HG03432 (cell line): ENCODE results near the gene IL1RAPL1.
A peak's percentile ranks its signal among the peaks of the same experiment; 100 is the strongest.

Source experiments
- ATAC-seq: cut with Tn5 transposase; IDR thresholded peaks from one replicate; pipeline ENCODE4 v1.9.1; 2021; ENCODE audit warnings: mild to moderate bottlenecking, moderate library complexity; ENCODE audit not compliant: unreplicated experiment

The IL1RAPL1 gene

GRCh38 chrX:29693912-29694311, 1106.7 kb downstream of the IL1RAPL1 start:
- no peak for ATAC-seq

GRCh38 chrX:29699239-29699638, 1112.0 kb downstream of the IL1RAPL1 start:
- ATAC-seq, result no peak

- no peak for ATAC-seq
These were observed 1119.8 kb downstream of the IL1RAPL1 start for GRCh38 chrX:29707088-29707487.

DNA sequence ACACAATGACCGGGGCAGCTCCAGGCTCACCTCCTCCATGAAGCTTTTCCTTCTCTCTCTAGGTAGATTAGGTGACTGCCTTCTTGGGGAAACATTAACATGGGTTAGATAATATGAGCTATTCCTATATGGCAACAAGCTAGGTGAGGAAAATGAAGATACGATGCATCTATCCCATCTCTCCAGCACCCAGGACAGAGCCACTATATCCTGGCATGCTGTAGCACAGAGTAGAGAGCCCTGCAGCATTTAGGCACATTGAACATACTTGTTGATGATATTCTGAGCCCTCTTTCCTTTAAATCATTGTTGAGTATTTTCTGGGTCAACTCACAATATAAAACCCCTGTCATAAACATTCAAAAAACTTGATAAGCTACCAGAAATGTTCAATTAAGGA, 1133.9 kb downstream of the IL1RAPL1 start:
- ATAC-seq, result no peak

GRCh38 chrX:29724316-29724715, 1137.1 kb downstream of the IL1RAPL1 start:
- peak; percentile 63 for ATAC-seq

DNA sequence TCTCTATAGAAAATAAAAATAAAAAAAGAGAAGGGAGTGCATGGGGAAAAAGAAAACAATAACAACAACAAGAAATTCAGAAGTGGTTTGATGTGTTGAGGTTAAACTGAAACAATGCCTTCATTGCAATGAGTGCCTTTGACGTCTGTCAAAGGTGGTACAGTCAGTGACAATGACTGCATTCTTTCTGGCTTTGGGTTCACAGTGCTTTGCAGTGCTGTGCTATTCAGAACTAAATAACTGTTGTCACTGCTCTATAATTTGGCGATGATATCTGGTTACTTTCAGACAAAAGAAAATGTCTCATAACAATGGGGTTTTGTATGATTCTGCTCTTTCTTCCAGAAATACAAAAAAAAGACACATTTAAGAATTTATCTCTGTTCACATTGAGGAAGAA, 1139.6 kb downstream of the IL1RAPL1 start:
- no peak for ATAC-seq

GRCh38 chrX:29728639-29729038, 1141.4 kb downstream of the IL1RAPL1 start:
- ATAC-seq, result no peak

DNA sequence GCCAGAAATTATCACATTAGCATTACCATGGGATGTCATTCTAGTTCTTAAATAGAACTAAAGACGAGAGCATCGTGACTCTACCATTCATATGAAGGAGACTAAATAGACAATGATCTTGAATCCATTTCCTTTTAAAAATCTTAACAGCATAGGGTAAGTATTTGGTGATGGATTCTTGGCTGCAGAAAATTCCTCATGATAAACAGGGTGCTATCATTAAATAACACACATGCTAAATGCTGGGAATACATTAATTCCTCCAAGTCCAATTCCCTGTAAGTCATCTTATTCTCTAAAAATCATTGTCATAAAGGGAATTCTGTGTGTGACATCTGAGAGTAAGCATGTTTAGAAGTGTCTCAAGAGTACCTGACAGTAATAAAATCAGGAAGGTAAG, 1157.7 kb downstream of the IL1RAPL1 start:
- ATAC-seq, result no peak

GRCh38 chrX:29746326-29746725, 1159.1 kb downstream of the IL1RAPL1 start:
- no peak for ATAC-seq

DNA sequence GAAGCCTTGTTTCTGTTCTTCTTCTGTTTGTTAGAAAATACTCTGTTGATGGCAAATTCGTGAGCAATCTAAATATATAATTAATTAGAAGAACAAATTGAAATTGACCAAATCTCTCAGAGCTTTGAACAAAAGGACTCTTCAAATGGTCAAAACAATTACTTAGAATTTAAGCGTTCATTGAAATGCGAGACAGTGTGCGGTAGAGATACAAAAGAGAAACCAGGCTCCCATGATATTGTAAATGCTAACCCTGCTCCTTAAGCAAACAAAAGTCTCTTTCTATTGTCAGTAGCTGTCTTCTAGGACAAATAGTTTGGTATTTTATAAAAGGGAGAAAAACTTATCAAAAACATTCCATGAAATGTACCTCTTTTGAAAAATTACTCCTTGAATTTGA, 1174.8 kb downstream of the IL1RAPL1 start:
- ATAC-seq, result no peak

GRCh38 chrX:29775890-29776289, 1188.6 kb downstream of the IL1RAPL1 start:
- ATAC-seq, result no peak

DNA sequence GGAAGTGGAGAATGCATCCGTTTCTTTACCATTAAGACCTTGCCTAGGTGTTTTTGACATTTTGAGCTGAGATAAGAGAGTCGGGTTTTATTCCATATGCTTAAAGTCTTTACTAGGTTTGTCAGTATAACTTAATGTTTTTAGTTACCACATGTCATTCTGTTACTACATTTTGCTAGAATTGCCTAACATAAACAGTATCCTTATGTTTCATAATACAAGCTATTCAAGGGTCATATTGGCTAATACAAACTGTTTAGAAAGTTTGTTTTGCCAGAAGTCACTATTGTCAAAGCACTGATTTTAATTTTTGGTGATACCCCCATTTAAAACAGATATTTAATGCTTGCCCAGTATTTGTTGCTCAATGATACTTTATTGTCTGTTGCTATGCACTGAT, 1200.4 kb downstream of the IL1RAPL1 start:
- ATAC-seq, result no peak

GRCh38 chrX:29788991-29789699, 1201.9 kb downstream of the IL1RAPL1 start:
- ATAC-seq, result no peak

DNA sequence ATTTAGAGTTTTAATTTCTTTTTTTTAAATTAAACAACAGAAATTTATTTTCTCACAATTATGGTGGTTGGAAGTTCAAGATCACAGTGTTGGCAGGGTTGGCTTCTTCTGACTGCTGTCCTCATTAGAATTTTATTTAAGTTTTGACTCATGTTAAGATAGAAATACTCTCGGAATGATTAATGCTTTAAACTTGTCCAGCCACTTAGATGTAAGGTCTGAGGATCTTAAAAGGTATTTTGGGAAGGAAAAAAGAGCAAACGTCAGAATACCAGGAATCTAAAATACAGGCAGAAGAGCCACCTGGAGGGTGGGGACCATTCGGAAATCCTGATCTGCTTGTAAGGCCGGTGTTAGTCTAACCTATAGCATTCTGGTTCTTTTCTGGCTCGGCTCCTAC, 1205.1 kb downstream of the IL1RAPL1 start:
- ATAC-seq, result no peak

GRCh38 chrX:29797156-29797555, 1209.9 kb downstream of the IL1RAPL1 start:
- ATAC-seq, result no peak

DNA sequence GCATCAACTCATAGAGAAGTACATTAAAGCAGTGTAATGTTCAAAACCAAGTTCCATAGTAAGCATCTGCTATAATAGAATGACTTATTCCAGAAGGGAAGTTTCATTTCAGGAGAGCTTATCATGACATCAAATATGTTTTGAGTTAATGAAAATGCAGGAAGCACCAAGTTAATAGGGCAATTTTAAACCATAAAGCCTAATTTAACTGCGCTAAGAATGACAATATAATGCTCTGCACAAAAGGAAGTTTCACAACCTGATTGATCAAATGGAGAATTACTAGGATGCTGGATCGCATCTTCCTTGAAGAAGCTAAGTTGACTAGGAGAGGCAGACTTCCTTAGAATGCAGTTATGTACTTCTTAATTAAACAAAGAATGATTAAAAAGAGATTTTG, 1211.2 kb downstream of the IL1RAPL1 start:
- ATAC-seq, result no peak

GRCh38 chrX:29813174-29813573, 1225.9 kb downstream of the IL1RAPL1 start:
- ATAC-seq, result no peak

DNA sequence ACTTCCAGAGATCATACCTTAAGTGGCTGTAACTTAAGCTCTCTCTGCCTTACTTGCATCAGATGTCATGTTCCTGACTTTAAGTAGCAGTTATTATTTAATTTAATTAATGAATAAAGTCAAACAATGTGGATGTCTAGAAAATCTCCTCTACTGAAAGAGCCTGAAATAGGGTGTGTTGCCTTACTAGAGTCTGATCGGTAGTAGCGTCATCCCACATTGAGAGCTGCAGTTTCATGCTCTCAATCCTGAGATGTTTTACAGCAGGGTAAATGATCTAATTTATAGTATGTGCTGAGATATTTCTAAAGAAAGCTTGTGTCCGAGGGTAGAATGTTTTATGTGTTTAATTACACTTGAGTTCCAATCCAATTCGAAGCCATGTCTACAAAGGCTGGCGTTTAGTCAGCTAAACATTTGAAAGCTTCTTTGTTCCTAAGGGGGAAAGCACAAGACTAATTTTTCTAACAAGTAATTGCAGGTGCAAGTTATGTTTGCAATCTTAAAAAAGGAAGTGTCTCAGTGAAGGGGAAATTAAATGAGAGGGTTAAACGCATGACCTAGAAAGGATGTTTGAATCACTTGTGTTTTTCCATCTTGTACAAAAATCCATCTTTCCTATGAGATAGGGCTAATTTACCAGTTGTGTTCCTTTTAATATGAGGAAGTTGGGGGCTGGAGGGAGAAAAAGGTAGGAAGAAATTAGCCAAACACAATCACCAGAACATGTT, 1237.1 kb downstream of the IL1RAPL1 start:
- no peak for ATAC-seq

DNA sequence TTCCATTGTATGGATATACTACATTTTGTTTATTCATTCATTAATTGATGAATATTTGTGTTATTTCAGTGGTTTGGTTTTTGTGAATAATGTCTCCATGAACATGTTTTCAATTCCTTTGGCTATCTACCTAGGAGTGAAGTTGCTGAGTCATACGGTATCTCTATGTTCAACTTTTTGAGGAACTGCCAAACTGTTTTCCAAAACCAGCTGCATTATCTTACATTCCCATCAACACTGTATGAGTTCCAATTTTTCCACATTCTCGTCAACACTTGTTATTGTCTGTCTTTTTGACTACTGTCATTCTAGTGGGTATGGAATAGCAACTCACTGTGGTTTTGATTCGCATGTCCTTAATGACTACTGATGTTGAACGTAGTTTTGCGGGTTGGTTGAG, 1239.5 kb downstream of the IL1RAPL1 start:
- ATAC-seq, result no peak

DNA sequence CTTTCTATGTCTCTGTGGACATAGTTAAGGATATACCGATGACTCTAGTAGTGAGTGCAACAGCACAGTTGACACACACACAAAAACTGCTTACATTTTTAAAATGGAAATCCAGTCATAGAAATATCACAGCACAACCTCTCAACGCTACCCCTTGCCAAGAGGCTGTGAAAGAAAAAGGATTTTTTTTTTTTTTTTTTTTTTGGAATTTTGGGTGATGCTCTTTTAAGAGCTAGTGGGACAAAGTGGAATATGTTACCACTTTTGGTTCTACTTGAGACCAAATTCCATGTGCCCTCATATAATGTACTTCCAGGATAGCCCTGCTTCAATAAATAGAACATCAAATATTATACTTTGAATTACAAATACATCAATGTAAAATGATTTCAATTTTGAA, 1247.1 kb downstream of the IL1RAPL1 start:
- no peak for ATAC-seq

GRCh38 chrX:29834764-29835163, 1247.5 kb downstream of the IL1RAPL1 start:
- ATAC-seq, result no peak

DNA sequence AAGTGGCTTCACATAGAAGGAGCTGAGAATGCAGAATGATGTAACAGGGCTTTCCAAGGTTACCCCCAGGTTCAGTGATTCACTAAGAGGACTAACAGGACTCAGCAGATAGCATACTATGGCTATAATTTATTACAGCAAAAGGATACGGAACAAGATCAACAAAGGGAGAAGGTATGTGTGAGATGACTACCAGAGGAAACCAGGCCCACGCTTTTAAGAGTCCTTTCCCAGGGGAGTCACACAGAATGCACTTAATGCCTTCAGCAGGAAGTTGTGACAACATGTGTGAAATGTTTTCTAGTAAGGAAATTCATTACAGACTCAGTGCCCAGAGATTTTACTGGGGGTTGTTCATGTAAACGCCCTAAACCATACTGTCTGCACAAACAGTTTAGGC, 1254.5 kb downstream of the IL1RAPL1 start:
- ATAC-seq, result no peak

DNA sequence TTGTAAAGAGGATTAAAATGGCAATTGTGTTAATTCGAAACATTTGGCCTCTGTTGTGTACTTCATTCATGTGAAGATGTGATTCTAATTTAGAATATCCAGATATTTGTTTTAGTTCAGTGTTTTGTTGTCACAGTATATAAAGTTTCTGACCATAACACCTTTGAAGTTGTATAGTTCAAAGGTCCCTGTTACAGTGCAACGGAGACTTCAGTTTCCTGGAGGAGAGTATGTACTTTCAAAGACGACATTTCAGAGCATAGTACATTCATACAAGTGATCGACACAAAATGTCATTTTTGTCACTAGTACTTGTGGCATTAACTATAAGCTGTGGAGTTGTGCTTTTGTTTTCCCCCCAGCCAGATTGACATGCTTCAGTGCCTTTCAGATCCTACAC, 1255.3 kb downstream of the IL1RAPL1 start:
- no peak for ATAC-seq
